Neuron (in vitro differentiated cells): Measurements from ENCODE around the gene LRRC14B.
A peak's percentile ranks its signal among the peaks of the same experiment; 100 is the strongest.
"Not testable (repeated sequence)": the region's sequence is repeated elsewhere in the genome, so short reads cannot be mapped to it uniquely, and the experiment has no call there.

ENCODE experiments used
- H2AFZ ChIP-seq: one replicate; pipeline ENCODE4 v1.6.1; 2013; ENCODE audit warnings: low read depth, mild to moderate bottlenecking, inconsistent platforms, low read length, moderate library complexity
- H3K27me3 ChIP-seq: one replicate; pipeline ENCODE4 v1.6.1; 2013; ENCODE audit warnings: low read length; ENCODE audit not compliant: insufficient read depth
- H3K36me3 ChIP-seq: one replicate; pipeline ENCODE4 v1.6.1; 2013; ENCODE audit warnings: low read length; ENCODE audit not compliant: insufficient read depth
- H3K4me1 ChIP-seq: one replicate; pipeline ENCODE4 v1.6.1; 2013; ENCODE audit warnings: low read length; ENCODE audit not compliant: insufficient read depth
- H3K4me3 ChIP-seq: 2 replicates; pipeline ENCODE4 v1.5.1; 2013; ENCODE audit warnings: mild to moderate bottlenecking, low read length, moderate library complexity
- H3K9me3 ChIP-seq: one replicate; pipeline ENCODE4 v1.6.1; 2013; ENCODE audit warnings: low read length

The LRRC14B gene

GRCh38 chr5:217494-218456 lies 26.5 kb downstream of the LRRC14B start, which contains the start of the genes CCDC127 and SDHA:
Gene CCDC127, minus strand, starts transcription at chr5:218153. Its CDS starts 1,304 bp downstream, at chr5:216849.
Gene SDHA, plus strand, starts transcription at chr5:218320. Its CDS starts 36 bp downstream, at chr5:218356.
- Histone ChIP-seq H3K36me3 (peaks cover 12% of the 10 kb centered on the region), H3K4me3 (peak within 1 kb of the TSS; percentile 83), H2AFZ (peak within 1 kb of the TSS; percentile 72), H3K4me1 (peaks cover 19% of the 10 kb centered on the region)
- H3K27me3 ChIP-seq, H3K9me3 ChIP-seq: not testable (repeated sequence)

- peak overlapping the region; percentile 83 for H3K4me3 ChIP-seq
- H3K9me3 ChIP-seq: no peaks in the 10 kb centered on the region
- peaks cover 11% of the 10 kb centered on the region for H3K36me3 ChIP-seq
- peaks cover 19% of the 10 kb centered on the region for H3K4me1 ChIP-seq
- H3K27me3 ChIP-seq: no peaks in the 10 kb centered on the region
- peak overlapping the region; percentile 47 for H2AFZ ChIP-seq
These were observed 27.4 kb downstream of the LRRC14B start for GRCh38 chr5:218457-219291.

- Histone ChIP-seq H3K9me3 (no peaks in the 10 kb centered on the region), H3K4me1 (peaks cover 19% of the 10 kb centered on the region), H3K4me3 (peak overlapping the region; percentile 83), H2AFZ (no peak overlapping the region), H3K36me3 (peaks cover 14% of the 10 kb centered on the region), H3K27me3 (no peaks in the 10 kb centered on the region)
These were observed 28.2 kb downstream of the LRRC14B start for GRCh38 chr5:219460-219863.

GRCh38 chr5:219991-220390 lies 28.7 kb downstream of the LRRC14B start:
- Histone ChIP-seq H3K36me3 (peaks cover 20% of the 10 kb centered on the region), H2AFZ (no peak overlapping the region), H3K4me1 (peaks cover 19% of the 10 kb centered on the region), H3K4me3 (peak overlapping the region; percentile 83), H3K9me3 (no peaks in the 10 kb centered on the region), H3K27me3 (no peaks in the 10 kb centered on the region)

GRCh38 chr5:222951-223715 lies 31.8 kb downstream of the LRRC14B start:
- H3K9me3 ChIP-seq, H3K27me3 ChIP-seq, H2AFZ ChIP-seq, H3K4me3 ChIP-seq: not testable (repeated sequence)
- peaks cover 19% of the 10 kb centered on the region for H3K4me1 ChIP-seq
- peaks cover 44% of the 10 kb centered on the region for H3K36me3 ChIP-seq

GRCh38 chr5:223791-224190 lies 32.5 kb downstream of the LRRC14B start:
- peaks cover 49% of the 10 kb centered on the region for H3K36me3 ChIP-seq
- no peak overlapping the region for H2AFZ ChIP-seq
- H3K4me3 ChIP-seq: no peak overlapping the region
- no peaks in the 10 kb centered on the region for H3K9me3 ChIP-seq
- no peaks in the 10 kb centered on the region for H3K27me3 ChIP-seq
- peaks cover 19% of the 10 kb centered on the region for H3K4me1 ChIP-seq

- Histone ChIP-seq H3K4me1 (peaks cover 8% of the 10 kb centered on the region), H2AFZ (no peak overlapping the region), H3K4me3 (no peak overlapping the region), H3K36me3 (peaks cover 61% of the 10 kb centered on the region), H3K27me3 (no peaks in the 10 kb centered on the region), H3K9me3 (no peaks in the 10 kb centered on the region)
These were observed 34.0 kb downstream of the LRRC14B start for GRCh38 chr5:225334-225733.

- H3K9me3 ChIP-seq, H3K4me3 ChIP-seq, H3K27me3 ChIP-seq, H2AFZ ChIP-seq, H3K4me1 ChIP-seq: not testable (repeated sequence)
- H3K36me3 ChIP-seq: peaks cover 77% of the 10 kb centered on the region
These were observed 36.1 kb downstream of the LRRC14B start for GRCh38 chr5:227375-227774.

GRCh38 chr5:228886-229285 lies 37.6 kb downstream of the LRRC14B start:
- Histone ChIP-seq H3K4me1 (no peaks in the 10 kb centered on the region), H3K9me3 (no peaks in the 10 kb centered on the region), H2AFZ (no peak overlapping the region), H3K36me3 (peaks cover 84% of the 10 kb centered on the region), H3K4me3 (no peak overlapping the region), H3K27me3 (no peaks in the 10 kb centered on the region)

GRCh38 chr5:230711-231110 lies 39.4 kb downstream of the LRRC14B start:
- Histone ChIP-seq H3K4me3 (no peak overlapping the region), H3K36me3 (peaks cover 80% of the 10 kb centered on the region), H3K4me1 (no peaks in the 10 kb centered on the region), H3K9me3 (no peaks in the 10 kb centered on the region), H2AFZ (no peak overlapping the region), H3K27me3 (no peaks in the 10 kb centered on the region)

- Histone ChIP-seq H3K36me3 (peaks cover 77% of the 10 kb centered on the region), H2AFZ (no peak overlapping the region), H3K4me1 (no peaks in the 10 kb centered on the region), H3K27me3 (no peaks in the 10 kb centered on the region), H3K4me3 (no peak overlapping the region), H3K9me3 (no peaks in the 10 kb centered on the region)
These were observed 40.4 kb downstream of the LRRC14B start for GRCh38 chr5:231661-232060.

- H3K27me3 ChIP-seq, H3K4me1 ChIP-seq, H2AFZ ChIP-seq, H3K9me3 ChIP-seq, H3K4me3 ChIP-seq: not testable (repeated sequence)
- peaks cover 75% of the 10 kb centered on the region for H3K36me3 ChIP-seq
These were observed 42.1 kb downstream of the LRRC14B start for GRCh38 chr5:233426-233825.
